SK-N-SH treated with all-trans-retinoic acid at 6 μM for 48 hours (cell line): Measurements from ENCODE around the gene GIPC2.

ENCODE experiments used
- ATAC-seq: fragments of 200-7000 bp; cut with Tn5 transposase; 3 replicates; pipeline ENCODE4 v1.9.1; 2020; ENCODE audit warnings: mild to moderate bottlenecking, moderate library complexity
- ARNTL ChIP-seq: fragments of 450-650 bp; formaldehyde crosslinking; IDR thresholded peaks from 2 replicates; pipeline ENCODE4 v1.5.0; 2020; ENCODE audit warnings: low read depth, mild to moderate bottlenecking, moderate library complexity, borderline replicate concordance
- BACH2 ChIP-seq: fragments of 250-450 bp; sonication (Bioruptor Pico); IDR thresholded peaks from 2 replicates; pipeline ENCODE4 v1.9.0; 2021; ENCODE audit warnings: mild to moderate bottlenecking, borderline replicate concordance
- CSDC2 ChIP-seq: fragments of 250-450 bp; sonication (Bioruptor Pico); IDR thresholded peaks from 2 replicates; pipeline ENCODE4 v1.5.0; 2020; ENCODE audit warnings: mild to moderate bottlenecking, moderate library complexity
- CSRNP3 ChIP-seq: fragments of 250-450 bp; sonication (Bioruptor Pico); IDR thresholded peaks from 2 replicates; pipeline ENCODE4 v1.5.1; 2021; ENCODE audit warnings: mild to moderate bottlenecking, moderate library complexity
- ISL1 ChIP-seq: fragments of 250-450 bp; sonication (Bioruptor Pico); IDR thresholded peaks from 2 replicates; pipeline ENCODE4 v2.1.2; 2022; ENCODE audit warnings: mild to moderate bottlenecking, moderate library complexity
- OSR1 ChIP-seq: fragments of 250-450 bp; sonication (Bioruptor Pico); IDR thresholded peaks from 2 replicates; pipeline ENCODE4 v1.8.0; 2022; ENCODE audit warnings: moderate library complexity, mild to moderate bottlenecking, inconsistent platforms
- PPARA ChIP-seq: fragments of 250-450 bp; sonication (Bioruptor Pico); IDR thresholded peaks from 2 replicates; pipeline ENCODE4 v1.5.0; 2020; ENCODE audit warnings: mild to moderate bottlenecking, borderline replicate concordance
- RARB ChIP-seq: fragments of 250-450 bp; sonication (Bioruptor Pico); IDR thresholded peaks from 2 replicates; pipeline ENCODE4 v1.8.0; 2021; ENCODE audit warnings: mild to moderate bottlenecking, moderate library complexity
- SNAI2 ChIP-seq: fragments of 250-450 bp; sonication (Bioruptor Pico); IDR thresholded peaks from 2 replicates; pipeline ENCODE4 v1.5.0; 2020; ENCODE audit warnings: mild to moderate bottlenecking, moderate library complexity
- TCF4 ChIP-seq: fragments of 250-450 bp; sonication (Bioruptor Pico); IDR thresholded peaks from 2 replicates; pipeline ENCODE4 v1.8.0; 2021; ENCODE audit warnings: mild to moderate bottlenecking, moderate library complexity, borderline replicate concordance
- ZC3H10 ChIP-seq: fragments of 250-450 bp; sonication (Bioruptor Pico); IDR thresholded peaks from 2 replicates; pipeline ENCODE4 v1.5.1; 2021; ENCODE audit warnings: mild to moderate bottlenecking, moderate library complexity
- ZFP3 ChIP-seq: fragments of 250-450 bp; sonication (Bioruptor Pico); IDR thresholded peaks from 2 replicates; pipeline ENCODE4 v1.5.0; 2020; ENCODE audit warnings: mild to moderate bottlenecking, moderate library complexity
- ZNF565 ChIP-seq: fragments of 450-650 bp; formaldehyde crosslinking; conservative IDR thresholded peaks from 2 replicates; pipeline ENCODE4 v1.5.0; 2020; ENCODE audit warnings: low read depth, mild to moderate bottlenecking, moderate library complexity
- ZNF70 ChIP-seq: fragments of 450-650 bp; formaldehyde crosslinking; IDR thresholded peaks from 2 replicates; pipeline ENCODE4 v1.5.0; 2020; ENCODE audit warnings: mild to moderate bottlenecking, moderate library complexity
- TF ChIP-seq, protein P1 (sequence below): fragments of 250-450 bp; sonication (Bioruptor Pico); IDR thresholded peaks from 2 replicates; pipeline ENCODE4 v1.5.1; 2020; ENCODE audit warnings: low read depth, mild to moderate bottlenecking, moderate library complexity
- TF ChIP-seq, protein P2 (sequence below): fragments of 250-450 bp; sonication (Bioruptor Pico); IDR thresholded peaks from 2 replicates; pipeline ENCODE4 v1.8.0; 2020; ENCODE audit warnings: mild to moderate bottlenecking, moderate library complexity, borderline replicate concordance
- TF ChIP-seq, protein P3 (sequence below): fragments of 250-450 bp; sonication (Bioruptor Pico); IDR thresholded peaks from 2 replicates; pipeline ENCODE4 v1.8.0; 2021; ENCODE audit warnings: low read depth, mild to moderate bottlenecking, moderate library complexity, borderline replicate concordance

Gene GIPC2

GRCh38 chr1:78009276-78009675 is 36.5 kb upstream of the GIPC2 start:
- TF ChIP-seq ZNF70 (CRISPR knock-in tag) (no peak), ZC3H10 (no peak)
- no peak for ATAC-seq

DNA sequence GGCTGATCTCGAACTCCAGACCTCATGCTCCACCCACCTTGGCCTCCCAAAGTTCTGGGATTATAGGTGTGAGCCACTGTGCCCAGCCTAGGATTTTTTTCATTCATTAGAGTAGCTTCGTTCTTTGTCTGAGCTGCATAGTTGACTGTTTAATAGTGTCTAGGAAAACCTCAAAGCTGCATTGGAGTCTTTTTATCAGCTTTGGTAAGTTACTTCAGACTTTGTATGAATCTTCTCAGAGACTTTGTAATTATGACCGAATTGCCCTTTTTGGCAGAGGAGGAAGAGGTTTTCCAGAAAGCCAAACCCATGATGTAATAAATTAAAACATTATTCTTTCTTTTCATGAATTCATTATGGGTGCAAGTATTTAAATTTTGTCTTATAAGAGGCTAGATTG is 35.9 kb upstream of the GIPC2 start:
- no peak for ATAC-seq
- no peak for TF ChIP-seq CSRNP3
- TF ChIP-seq, protein P1, sequence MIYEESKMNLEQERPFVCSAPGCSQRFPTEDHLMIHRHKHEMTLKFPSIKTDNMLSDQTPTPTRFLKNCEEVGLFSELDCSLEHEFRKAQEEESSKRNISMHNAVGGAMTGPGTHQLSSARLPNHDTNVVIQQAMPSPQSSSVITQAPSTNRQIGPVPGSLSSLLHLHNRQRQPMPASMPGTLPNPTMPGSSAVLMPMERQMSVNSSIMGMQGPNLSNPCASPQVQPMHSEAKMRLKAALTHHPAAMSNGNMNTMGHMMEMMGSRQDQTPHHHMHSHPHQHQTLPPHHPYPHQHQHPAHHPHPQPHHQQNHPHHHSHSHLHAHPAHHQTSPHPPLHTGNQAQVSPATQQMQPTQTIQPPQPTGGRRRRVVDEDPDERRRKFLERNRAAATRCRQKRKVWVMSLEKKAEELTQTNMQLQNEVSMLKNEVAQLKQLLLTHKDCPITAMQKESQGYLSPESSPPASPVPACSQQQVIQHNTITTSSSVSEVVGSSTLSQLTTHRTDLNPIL (CRISPR knock-in tag), result no peak
- TF ChIP-seq, protein P2, sequence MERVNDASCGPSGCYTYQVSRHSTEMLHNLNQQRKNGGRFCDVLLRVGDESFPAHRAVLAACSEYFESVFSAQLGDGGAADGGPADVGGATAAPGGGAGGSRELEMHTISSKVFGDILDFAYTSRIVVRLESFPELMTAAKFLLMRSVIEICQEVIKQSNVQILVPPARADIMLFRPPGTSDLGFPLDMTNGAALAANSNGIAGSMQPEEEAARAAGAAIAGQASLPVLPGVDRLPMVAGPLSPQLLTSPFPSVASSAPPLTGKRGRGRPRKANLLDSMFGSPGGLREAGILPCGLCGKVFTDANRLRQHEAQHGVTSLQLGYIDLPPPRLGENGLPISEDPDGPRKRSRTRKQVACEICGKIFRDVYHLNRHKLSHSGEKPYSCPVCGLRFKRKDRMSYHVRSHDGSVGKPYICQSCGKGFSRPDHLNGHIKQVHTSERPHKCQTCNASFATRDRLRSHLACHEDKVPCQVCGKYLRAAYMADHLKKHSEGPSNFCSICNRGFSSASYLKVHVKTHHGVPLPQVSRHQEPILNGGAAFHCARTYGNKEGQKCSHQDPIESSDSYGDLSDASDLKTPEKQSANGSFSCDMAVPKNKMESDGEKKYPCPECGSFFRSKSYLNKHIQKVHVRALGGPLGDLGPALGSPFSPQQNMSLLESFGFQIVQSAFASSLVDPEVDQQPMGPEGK, result no peak
- TF ChIP-seq, protein P3, sequence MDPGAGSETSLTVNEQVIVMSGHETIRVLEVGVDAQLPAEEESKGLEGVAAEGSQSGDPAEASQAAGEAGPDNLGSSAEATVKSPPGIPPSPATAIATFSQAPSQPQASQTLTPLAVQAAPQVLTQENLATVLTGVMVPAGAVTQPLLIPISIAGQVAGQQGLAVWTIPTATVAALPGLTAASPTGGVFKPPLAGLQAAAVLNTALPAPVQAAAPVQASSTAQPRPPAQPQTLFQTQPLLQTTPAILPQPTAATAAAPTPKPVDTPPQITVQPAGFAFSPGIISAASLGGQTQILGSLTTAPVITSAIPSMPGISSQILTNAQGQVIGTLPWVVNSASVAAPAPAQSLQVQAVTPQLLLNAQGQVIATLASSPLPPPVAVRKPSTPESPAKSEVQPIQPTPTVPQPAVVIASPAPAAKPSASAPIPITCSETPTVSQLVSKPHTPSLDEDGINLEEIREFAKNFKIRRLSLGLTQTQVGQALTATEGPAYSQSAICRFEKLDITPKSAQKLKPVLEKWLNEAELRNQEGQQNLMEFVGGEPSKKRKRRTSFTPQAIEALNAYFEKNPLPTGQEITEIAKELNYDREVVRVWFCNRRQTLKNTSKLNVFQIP (CRISPR knock-in tag), result no peak
- no peak for TF ChIP-seq ZNF70 (CRISPR knock-in tag)
- no peak for TF ChIP-seq BACH2 (CRISPR knock-in tag)
- no peak for TF ChIP-seq ZNF565 (CRISPR knock-in tag)
- TF ChIP-seq ZC3H10, result no peak
- no peak for TF ChIP-seq SNAI2 (CRISPR knock-in tag)
- TF ChIP-seq OSR1 (CRISPR knock-in tag), result no peak

DNA sequence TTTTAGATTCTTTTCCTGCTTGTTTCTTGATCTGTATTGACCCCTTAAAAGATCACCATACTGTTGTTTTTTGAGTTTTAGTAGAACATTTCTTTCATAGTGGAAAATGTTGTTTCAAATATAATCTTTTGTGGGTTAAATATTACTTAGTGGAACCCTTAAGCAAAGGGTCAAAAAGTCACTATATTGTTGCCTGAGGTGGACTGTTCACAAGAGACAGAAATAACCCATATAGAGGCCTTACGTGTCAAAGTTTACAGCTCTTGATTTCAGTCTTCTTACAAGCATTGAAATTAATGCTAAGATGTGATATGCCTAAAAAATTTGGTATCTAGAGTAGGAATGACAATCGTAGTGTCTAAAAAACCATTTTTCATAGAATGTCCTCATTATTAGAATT is 34.7 kb upstream of the GIPC2 start:
- no peak for ATAC-seq
- TF ChIP-seq ARNTL, result no peak
- TF ChIP-seq OSR1 (CRISPR knock-in tag), result no peak
- no peak for TF ChIP-seq ZFP3 (CRISPR knock-in tag)
- TF ChIP-seq ZNF70 (CRISPR knock-in tag), result no peak
- TF ChIP-seq PPARA (CRISPR knock-in tag), result no peak
- TF ChIP-seq, protein P3 (CRISPR knock-in tag), result no peak
- no peak for TF ChIP-seq ISL1 (CRISPR knock-in tag)
- no peak for TF ChIP-seq ZC3H10
- TF ChIP-seq CSDC2 (CRISPR knock-in tag), result no peak
- no peak for TF ChIP-seq RARB (CRISPR knock-in tag)
- TF ChIP-seq, protein P1 (CRISPR knock-in tag), result no peak
- TF ChIP-seq, protein P2, result no peak
- TF ChIP-seq TCF4 (CRISPR knock-in tag), result no peak
- TF ChIP-seq, all 23 proteins: peak for 0
